Choroid plexus epithelial cell (primary cell): Measurements from ENCODE around the gene TRABD2B.

Source experiments
- DNase-seq: peaks from one replicate; pipeline ENCODE4 v3.0.0-alpha.2; 2010; ENCODE audit warnings: low read depth
- H3K4me3 ChIP-seq: 2 replicates; pipeline ENCODE4 v1.5.1; 2011; ENCODE audit warnings: low read depth, mild to moderate bottlenecking, control low read depth, low read length, moderate library complexity
- TF ChIP-seq, protein P1 (sequence below): conservative IDR thresholded peaks from 2 replicates; pipeline ENCODE4 v1.5.1; 2011; ENCODE audit warnings: low read depth, mild to moderate bottlenecking, control low read depth, inconsistent platforms, low read length, moderate library complexity

Gene TRABD2B

DNA sequence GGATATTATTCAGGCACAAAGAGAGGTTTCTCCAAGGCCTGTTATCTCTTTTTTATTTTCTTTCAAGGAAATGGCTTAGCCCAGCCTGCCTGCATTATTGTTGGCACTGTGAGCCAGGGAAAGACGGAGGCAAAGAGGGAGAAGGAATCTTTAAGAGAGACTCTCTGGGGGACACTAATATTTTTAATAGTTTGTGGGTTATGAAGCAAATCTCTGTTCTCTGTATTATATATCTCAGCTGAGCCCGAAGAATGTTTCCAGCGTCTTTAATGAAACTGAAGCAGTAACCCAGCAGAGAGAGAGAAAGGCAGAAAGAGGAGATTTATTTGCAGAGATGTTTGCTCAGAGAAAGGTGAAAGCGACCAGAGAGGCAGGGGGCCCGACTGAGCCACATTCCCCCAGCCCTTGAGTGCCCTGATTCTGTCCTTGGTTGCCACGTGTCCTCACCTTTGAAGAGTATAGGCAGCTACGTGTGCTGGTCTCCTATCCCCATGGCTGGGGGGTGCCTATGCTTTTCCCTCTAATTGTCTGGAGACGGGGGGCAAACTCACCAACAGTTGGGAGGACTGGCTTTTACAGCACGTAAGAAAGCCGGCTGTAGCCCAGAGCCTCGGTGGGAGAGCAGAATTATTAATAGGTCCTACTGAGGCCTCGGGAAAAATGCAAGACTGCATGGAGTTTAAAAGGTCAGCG lies 166.4 kb downstream of the TRABD2B start:
- no peak for DNase-seq
- H3K4me3 ChIP-seq, result no peak overlapping the region
- TF ChIP-seq, protein P1, sequence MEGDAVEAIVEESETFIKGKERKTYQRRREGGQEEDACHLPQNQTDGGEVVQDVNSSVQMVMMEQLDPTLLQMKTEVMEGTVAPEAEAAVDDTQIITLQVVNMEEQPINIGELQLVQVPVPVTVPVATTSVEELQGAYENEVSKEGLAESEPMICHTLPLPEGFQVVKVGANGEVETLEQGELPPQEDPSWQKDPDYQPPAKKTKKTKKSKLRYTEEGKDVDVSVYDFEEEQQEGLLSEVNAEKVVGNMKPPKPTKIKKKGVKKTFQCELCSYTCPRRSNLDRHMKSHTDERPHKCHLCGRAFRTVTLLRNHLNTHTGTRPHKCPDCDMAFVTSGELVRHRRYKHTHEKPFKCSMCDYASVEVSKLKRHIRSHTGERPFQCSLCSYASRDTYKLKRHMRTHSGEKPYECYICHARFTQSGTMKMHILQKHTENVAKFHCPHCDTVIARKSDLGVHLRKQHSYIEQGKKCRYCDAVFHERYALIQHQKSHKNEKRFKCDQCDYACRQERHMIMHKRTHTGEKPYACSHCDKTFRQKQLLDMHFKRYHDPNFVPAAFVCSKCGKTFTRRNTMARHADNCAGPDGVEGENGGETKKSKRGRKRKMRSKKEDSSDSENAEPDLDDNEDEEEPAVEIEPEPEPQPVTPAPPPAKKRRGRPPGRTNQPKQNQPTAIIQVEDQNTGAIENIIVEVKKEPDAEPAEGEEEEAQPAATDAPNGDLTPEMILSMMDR, result no peak

DNA sequence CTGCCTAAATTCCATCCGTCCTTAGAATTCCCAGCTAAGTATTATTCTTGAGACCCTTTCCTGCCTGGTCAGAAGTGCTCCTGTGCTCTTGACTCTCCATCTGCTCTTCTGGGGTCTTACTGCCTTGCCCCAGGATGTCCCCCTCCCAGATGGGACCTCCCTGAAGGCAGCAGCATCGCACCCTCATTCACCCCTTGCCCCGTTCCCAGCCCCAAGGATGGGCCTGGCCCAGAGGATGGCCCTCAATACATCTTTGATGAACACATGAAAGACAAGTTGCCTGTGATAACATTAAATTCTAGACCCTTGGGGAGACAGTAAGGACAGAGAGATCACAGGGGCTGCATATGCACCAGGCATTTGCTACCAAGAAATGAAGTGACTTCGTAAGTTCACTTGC lies 167.2 kb downstream of the TRABD2B start:
- TF ChIP-seq, protein P1, result no peak
- DNase-seq, result no peak

DNA sequence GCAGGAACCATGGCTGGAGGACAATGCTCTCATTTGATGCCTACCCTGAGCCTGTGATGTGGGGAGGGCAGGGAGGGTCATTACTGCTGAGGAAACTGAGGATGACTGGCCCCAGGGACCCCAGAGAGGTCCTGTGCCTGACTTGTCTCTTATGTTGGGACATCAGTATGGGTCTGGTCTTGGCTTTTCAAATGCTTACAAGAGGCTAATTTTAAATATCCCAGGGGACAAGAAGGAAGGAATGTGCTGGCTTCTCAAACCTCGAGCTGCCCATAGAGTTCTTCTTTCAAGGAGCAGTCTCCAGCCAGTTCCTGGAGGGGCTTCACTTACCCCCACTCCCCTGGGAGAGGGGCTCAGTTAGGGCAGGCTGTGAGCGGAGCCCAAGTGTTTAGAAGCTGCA lies 168.2 kb downstream of the TRABD2B start:
- TF ChIP-seq, protein P1, result no peak
- no peak overlapping the region for H3K4me3 ChIP-seq
- no peak for DNase-seq

More for the DNA sequence above, 167.2 kb downstream of the TRABD2B start:
- H3K4me3 ChIP-seq, result no peak overlapping the region

DNA sequence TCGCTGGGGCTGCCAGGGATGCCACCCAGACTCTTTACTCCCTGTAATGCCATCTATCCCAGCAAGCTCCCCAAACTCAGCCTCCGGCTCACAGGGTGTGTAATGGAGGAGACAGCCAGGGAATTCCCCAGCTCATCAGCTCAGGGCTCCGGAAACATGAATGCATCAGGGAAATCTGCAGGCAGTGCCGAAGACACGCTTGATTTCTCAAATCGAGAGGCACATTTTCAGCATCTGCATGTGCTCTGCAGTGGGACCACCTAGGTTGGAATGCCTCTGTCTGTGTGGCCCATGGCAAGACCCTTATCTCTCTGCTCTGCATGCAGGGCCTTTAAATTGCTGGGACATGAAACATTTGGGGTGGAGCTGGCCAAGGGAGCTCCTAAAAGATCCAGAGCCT lies 170.1 kb downstream of the TRABD2B start:
- DNase-seq, result no peak
- no peak overlapping the region for H3K4me3 ChIP-seq
- TF ChIP-seq, protein P1, result no peak

DNA sequence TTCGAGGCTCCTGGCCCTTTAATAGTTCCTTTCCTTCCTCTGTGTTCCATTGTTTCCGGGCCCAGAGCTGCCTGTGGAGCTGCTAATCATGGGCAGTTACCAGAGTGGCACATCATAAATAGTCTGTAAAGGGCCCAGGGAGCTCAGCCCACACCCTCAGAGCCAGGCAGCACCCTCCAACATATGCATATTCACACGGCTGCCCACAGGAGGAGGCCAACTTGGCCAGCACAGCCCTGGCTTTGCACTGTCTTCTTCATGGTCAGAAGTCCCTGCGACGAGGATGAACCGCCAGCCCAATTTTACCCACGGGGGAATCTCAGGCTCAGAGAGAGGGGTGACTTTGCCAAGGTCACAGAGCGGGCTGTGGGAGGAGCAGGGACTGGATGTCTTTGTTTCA lies 172.5 kb downstream of the TRABD2B start:
- H3K4me3 ChIP-seq, result no peak overlapping the region
- TF ChIP-seq, protein P1, result no peak
- DNase-seq, result no peak

DNA sequence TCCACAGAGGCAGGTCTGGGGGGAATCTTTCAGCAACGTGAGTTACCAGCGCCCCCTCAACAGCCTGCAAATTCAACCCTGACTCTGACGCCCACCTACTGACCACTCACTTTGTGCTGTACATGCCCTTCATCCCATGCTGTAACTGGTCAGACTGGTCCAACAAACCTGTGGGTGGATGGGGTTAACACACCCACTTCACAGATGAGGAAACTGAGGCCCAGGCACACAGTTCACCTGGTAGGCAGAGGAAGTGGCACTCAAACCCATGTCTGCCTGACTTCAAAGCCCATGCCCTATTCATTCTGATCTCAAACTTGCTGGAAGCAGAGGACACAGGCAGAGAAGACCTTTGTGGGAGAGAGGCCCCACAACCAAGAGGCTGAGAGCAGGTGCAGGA lies 172.9 kb downstream of the TRABD2B start:
- H3K4me3 ChIP-seq, result no peak overlapping the region
- DNase-seq, result no peak
- TF ChIP-seq, protein P1, result no peak
